ENCODE data around the gene SYT9.

GRCh38 chr11:7508087-7508486 is 256.4 kb downstream of the SYT9 start:
- TF ChIP-seq CTCF (IDR thresholded peaks at IDR 0.05) (no peak), POLR2A (IDR thresholded peaks at IDR 0.05) (no peak)
